Stimulated activated CD4-positive, alpha-beta T cell treated with anti-CD3 and anti-CD28 coated beads, Interleukin-12 subunit alpha, Interleukin-12 subunit beta, amount 100 ng/mL, for 4 hours (primary cell): Measurements from ENCODE around the gene ACYP2.

ENCODE experiments used
- DNase-seq: peaks from one replicate; pipeline ENCODE4 v3.0.0-alpha.2; 2020

ACYP2 gene

DNA sequence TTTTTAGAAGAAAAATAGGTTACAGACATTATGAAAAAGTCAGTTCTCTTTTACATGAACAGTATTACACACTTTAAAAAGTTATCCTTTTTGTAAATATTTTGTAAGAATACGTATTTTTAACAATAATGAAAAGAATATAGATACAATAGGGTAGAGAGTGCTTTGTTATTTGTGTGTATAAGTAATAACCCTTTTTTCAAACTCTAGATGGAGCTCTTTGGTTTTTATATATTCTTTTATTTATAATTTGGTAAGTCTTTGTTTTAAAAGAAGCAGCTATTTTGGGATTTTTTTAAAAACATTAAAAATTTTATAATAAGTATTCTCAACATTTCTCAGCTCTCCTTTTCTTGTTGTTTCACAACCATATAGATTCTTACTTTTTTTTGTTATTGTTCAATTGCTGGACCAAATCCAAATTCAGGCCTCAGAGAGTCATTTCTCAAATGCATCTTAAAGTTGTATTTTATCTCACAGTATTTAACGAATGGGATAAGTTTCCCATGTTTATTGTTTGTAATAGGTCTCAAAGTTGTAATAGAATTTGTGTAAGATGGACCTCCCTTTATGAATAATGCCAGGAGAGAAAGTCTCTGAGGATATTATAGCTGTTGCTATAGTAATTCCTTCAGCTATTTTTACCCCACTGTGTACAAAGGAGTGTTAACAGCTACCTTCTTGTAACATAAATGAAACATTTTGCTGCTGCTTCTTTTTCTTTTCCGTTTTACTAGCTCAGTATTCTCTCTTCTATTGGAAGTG is 46.4 kb downstream of the ACYP2 start:
- DNase-seq: no peak

DNA sequence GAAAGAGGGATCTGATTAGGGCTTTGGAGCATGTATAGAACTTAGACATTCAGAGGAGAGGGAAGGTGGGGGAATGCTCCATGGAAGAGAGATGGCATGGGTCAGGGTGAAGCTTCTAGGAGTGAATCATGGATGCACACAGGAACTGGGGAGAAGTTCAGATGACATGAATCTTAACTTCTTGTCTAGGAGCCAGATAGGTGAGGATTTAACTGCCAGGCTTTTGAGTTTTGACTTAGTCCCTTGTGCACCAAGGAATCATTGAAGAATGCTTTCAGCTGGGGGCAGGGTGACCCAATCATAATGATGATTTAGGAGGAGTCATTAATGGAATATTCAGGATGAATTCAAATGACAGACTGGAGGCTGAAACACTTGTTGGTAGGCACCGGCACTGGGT is 48.7 kb downstream of the ACYP2 start:
- DNase-seq: no peak

DNA sequence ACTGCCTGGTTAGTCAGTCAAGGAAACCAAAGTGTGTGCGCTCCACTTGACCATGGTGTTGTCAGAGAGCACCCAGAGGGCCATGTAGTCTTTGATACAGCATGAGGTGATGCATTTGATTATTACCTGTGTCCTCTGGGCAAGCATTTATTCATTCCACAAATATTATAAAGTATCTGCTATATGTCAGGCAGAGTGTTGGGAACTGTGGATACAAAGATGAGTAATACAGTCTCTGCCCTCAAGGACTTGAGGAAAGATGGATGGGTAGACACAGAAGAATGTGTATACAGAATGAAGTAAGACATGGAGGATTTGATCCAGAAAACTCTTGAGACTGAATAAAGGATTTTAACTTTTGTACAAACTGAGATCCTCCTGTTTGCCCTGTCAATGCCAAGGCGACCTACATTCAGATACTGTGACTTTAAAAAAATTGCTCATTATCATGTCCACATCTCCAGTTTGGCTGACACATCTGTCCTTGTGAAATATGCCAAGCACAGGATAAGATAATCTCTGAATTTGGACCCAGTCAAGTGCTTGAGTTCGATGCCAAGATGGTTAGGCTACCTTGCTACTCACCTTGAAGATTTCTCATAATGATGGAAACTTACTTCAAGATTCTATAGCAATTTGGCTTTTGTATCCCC is 50.8 kb downstream of the ACYP2 start:
- DNase-seq: no peak

DNA sequence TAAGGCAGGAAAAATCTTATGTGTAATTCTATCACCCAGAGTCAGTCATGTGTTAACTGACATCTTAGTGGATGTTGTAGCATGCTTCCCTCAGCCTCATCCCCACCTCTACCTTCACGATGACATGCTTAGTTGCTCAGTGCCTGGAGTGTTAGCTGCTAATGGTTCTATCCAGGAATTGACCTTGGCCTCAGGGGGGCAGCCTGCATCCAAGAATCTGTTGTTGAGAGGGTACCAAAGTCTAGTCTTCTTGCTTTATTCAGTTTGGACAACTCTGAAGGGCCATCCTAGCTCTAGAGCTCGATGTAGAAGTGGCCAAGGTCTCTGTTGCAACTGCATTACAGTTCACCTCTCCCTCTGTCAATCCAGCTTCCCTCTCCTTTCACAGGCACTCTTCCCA is 61.2 kb downstream of the ACYP2 start:
- DNase-seq: no peak

- no peak for DNase-seq
Measured at GRCh38 chr2:54183281-54183680, 67.9 kb downstream of the ACYP2 start.

DNA sequence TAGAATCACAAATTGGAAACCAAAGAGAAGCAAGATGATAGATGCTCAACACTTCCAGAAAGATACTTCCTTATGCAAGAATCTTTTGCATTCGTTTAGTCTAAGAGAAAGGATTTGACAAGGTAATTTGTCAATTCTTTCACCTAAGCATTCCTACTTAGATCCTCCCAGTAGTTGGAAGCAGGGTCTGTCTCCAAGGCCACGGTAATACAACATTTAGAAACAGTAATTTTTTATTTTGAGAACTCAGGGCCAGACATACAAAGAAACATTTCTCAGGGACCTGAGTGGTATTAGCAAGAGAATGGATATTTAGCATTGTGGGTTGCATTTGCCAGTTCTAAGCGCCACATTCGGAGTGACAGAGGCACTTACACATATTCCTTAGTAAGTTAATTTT is 68.6 kb downstream of the ACYP2 start:
- no peak for DNase-seq

DNA sequence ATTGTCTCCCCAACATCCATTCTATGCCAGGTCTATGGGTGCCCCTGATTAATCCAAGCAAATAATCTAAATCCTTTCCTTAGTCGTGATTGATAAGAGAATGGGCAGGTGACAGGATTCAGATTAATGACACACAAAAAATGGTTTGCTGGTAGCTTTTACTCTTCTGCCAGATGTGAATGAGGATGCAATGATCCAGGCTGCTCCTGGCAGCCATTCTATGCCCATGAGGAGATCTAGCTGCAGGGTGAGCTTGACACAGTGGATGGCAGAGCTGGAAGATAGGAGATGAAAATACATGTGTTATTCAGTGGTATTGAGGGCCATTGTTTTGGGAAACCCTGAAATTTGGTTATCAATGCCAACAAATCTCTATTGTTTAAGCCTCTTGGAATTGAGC is 69.7 kb downstream of the ACYP2 start:
- DNase-seq: no peak

- DNase-seq: no peak
Measured at GRCh38 chr2:54187331-54187730, 71.9 kb downstream of the ACYP2 start.

GRCh38 chr2:54189539-54189938 is 74.1 kb downstream of the ACYP2 start:
- no peak for DNase-seq

DNA sequence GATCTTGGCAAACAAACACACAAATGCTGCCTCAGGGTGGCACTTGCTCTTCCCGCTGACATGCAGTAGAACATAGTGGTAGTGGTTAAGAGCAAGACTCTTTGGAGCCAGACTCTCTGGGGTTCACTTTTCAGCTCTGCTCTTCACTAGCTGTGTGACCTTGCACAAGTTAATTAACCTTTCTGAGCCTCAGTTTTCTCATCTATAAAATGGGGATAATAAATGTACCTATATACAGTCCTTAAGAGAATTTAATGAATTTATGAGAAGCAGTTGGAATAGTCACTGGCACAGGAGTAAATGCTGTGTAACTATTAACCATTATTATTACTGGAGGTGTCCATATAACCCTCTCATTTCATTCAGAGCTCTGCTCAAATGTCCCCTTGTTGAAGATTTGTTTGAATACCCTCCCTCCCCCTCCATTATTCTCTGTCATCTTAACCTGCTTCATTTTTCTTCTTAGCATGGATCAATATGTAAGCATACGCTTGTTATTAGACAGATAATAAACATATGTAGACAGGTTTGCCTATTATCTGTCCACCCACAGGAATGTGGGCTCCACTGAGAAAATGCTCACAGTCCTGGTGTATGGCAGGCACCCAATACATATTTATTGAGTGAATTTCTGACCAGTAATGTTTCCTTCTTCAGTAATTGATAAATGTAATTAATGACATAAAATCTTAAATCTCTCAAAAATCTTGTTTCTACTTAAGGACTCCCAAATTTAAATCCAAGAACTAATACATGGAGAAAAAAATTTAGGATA is 76.1 kb downstream of the ACYP2 start:
- DNase-seq: no peak

GRCh38 chr2:54194761-54195750 is 79.6 kb downstream of the ACYP2 start:
- DNase-seq: no peak

DNA sequence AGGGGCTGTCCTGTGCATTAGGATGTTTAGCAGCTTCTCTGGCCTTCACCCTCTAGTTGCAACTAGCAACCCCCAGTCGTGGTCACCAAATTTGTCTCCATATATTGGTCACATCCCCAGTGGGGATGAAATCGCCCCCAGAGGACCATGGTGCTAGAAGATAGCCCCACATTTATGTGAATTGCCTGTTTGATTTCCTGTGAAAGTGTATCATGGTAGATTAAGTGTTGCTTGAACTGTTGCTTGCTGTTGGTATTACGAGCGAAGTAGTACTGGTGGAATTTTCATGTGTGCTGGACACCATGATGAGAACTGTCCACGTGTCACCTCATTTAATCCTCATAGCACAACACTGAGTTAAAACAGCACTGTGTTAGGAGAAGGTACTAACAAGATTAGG is 81.2 kb downstream of the ACYP2 start:
- DNase-seq: no peak

GRCh38 chr2:54204476-54204875 is 89.1 kb downstream of the ACYP2 start:
- no peak for DNase-seq

DNA sequence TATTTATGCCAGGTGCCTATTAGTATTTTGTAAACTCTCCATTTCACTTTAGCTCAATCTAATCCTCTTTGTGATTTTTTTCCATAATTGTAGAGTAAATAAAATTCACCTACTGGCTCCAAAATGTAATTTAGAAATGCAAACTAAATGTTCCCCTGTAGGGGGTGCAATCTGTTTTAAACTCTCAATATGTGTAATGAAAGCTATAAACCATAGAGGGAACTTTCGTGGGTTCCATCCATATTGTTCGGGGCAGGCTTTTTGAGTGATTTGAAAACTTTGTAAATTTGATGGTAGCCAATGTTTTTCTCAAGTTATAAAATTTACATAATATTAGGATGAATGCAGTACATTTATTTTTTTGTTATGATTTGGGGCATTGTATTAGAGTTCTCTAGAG is 91.2 kb downstream of the ACYP2 start:
- no peak for DNase-seq

- DNase-seq: no peak
Measured at GRCh38 chr2:54207666-54208195, 92.3 kb downstream of the ACYP2 start.

DNA sequence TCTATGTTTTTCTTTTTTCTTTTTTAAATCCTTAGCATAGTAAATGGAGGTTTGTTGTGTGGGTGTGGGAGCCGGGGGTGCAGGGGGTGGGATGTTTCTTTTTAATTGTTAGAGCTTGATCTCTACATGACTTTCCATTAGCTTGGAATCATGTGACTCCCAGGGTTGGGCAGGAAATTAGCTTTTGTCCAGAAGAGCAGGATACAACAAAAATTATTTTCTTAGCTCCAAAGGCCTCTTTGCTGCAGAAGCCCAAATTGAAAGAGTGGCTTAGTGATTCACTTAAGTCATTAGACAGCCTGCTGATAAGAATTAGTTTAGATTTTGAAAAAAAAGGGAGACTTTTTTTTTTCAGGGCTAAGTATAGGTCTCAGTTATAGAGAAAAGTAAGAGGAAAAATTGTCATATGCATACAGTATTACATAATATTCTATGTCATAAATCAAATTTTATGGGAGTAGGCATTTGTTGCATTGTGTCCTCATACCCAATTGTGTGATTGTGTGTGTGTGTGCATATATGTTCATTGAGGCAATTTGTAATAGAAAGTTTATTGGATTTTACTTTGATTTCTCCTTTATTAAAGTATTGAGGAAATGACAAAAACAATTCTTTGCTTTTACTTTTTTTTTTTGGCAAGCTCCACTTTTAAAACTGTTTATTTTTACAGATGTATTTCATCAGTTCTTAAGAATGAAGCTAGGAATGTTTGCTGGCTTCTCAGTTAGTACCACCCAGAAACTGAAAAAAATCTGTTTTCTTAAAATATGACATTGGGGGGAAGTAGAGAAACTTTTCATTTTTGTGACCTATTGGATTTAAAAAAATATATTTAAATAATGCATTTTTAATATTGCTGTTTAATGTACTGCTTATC is 93.2 kb downstream of the ACYP2 start:
- DNase-seq: no peak

DNA sequence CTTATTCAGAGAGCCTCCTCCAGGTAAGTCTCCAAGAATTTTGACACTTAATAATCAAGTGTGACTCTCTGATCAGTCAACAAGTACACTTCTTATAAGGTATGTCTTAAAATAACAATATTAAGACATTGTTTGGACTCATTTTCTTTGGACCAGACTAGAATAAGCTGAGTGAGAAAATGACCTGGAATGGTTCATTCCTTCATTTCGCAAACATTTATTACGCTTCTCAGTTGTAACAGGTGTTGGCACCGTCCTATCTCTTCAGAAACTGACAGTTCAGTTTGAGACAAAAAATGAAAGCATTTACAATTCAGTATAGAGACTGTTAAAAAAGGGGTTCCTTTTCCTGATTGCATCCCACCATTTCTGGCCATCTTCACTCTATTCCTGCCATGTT is 94.0 kb downstream of the ACYP2 start:
- no peak for DNase-seq

GRCh38 chr2:54212456-54212855 is 97.0 kb downstream of the ACYP2 start:
- no peak for DNase-seq

GRCh38 chr2:54213082-54213481 is 97.7 kb downstream of the ACYP2 start:
- DNase-seq: no peak

GRCh38 chr2:54224997-54225396 is 109.6 kb downstream of the ACYP2 start:
- DNase-seq: no peak

- no peak for DNase-seq
Measured at GRCh38 chr2:54226260-54226659, 110.8 kb downstream of the ACYP2 start.
